ENCODE data around the gene SAPCD1.

The SAPCD1 gene

GRCh38 chr6:31794294-31794865 lies 31.9 kb downstream of the SAPCD1 start:
- ChIA-PET CTCF (interaction anchor here (1.7 kb wide), 1 partner anchor 13 kb away, joined by 5 read pairs; the partner anchor contains the start of gene LSM2), POLR2A (interaction anchor here (0.7 to 5.6 kb wide), 14 partner anchors 9 to 134 kb away, joined by 3 to 77 read pairs (median 8); partner anchors contain the start of genes C6orf47, DDAH2, HSPA1A and HSPA1B)
- peak; percentile 17 for DNase-seq (ENCODE audit: extremely low spot score)
- TF ChIP-seq BHLHE40 (IDR thresholded peaks at IDR 0.05; ENCODE audit: borderline replicate concordance), result no peak
- no peak for TF ChIP-seq CTBP1 (IDR thresholded peaks at IDR 0.05; ENCODE audit: borderline replicate concordance)
- no peak for TF ChIP-seq SUZ12 (IDR thresholded peaks at IDR 0.05)
- TF ChIP-seq ARNT (IDR thresholded peaks at IDR 0.05), result no peak
- no peak for TF ChIP-seq LEF1 (IDR thresholded peaks at IDR 0.05; ENCODE audit: borderline replicate concordance)
- no peak for TF ChIP-seq FOXA1 (IDR thresholded peaks at IDR 0.05)
- no peak for TF ChIP-seq SP1 (IDR thresholded peaks at IDR 0.05)
- TF ChIP-seq TARDBP (IDR thresholded peaks at IDR 0.05), result no peak
- no peak for TF ChIP-seq PKNOX1 (IDR thresholded peaks at IDR 0.05)
- TF ChIP-seq FOXM1 (IDR thresholded peaks at IDR 0.05; ENCODE audit: borderline replicate concordance), result no peak
- TF ChIP-seq ZNF384 (IDR thresholded peaks at IDR 0.05), result no peak
- TF ChIP-seq HDGF (IDR thresholded peaks at IDR 0.05; ENCODE audit: borderline replicate concordance), result no peak
- TF ChIP-seq FOXK2 (IDR thresholded peaks at IDR 0.05), result no peak
- TF ChIP-seq NFRKB (IDR thresholded peaks at IDR 0.05), result no peak
- no peak for TF ChIP-seq ELF4 (IDR thresholded peaks at IDR 0.05)
- no peak; the same call in 1 of the 2 replicates for TF ChIP-seq L3MBTL2 (conservative IDR thresholded peaks at IDR 0.05)

GRCh38 chr6:31794866-31795615 lies 32.6 kb downstream of the SAPCD1 start:
- ChIA-PET POLR2A (interaction anchor here (0.7 to 5.6 kb wide), 17 partner anchors 8 to 155 kb away, joined by 3 to 77 read pairs (median 5); partner anchors contain the start of genes C6orf47, DDAH2, GPANK1 and HSPA1A), CTCF (interaction anchor here (1.1 to 1.7 kb wide), 2 partner anchors 12 to 92 kb away, joined by 3 to 5 read pairs; partner anchors contain the start of genes ABHD16A and LSM2)
- peak; percentile 64 for DNase-seq (ENCODE audit: extremely low spot score)
- no peak for TF ChIP-seq SUZ12 (IDR thresholded peaks at IDR 0.05)
- no peak for TF ChIP-seq SP1 (IDR thresholded peaks at IDR 0.05)
- 0 out of 2 replicates have a peak, but pooled peaks have one; percentile 37 for TF ChIP-seq FOXM1 (IDR thresholded peaks at IDR 0.05; ENCODE audit: borderline replicate concordance)
- TF ChIP-seq ZNF384 (IDR thresholded peaks at IDR 0.05), result no peak
- peak; percentile 88 for TF ChIP-seq L3MBTL2 (conservative IDR thresholded peaks at IDR 0.05)
- TF ChIP-seq PKNOX1 (IDR thresholded peaks at IDR 0.05), result no peak

GRCh38 chr6:31795616-31796298 lies 33.3 kb downstream of the SAPCD1 start, which contains the start of gene VARS1:
Gene VARS1, minus strand, starts transcription at chr6:31795752. Its CDS starts 535 bp downstream, at chr6:31795217.
- POLR2A ChIA-PET, result interaction anchor here (0.9 to 5.6 kb wide), 26 partner anchors 7 to 155 kb away, joined by 3 to 77 read pairs (median 4); partner anchors contain the start of genes BAG6, C6orf47, DDAH2 and GPANK1
- DNase-seq (ENCODE audit: extremely low spot score), result peak; percentile 96
- CTCF ChIA-PET, result interaction anchor here (0.6 to 1.3 kb wide), 6 partner anchors 12 to 93 kb away, joined by 3 to 11 read pairs (median 4); partner anchors contain the start of genes ABHD16A and LSM2
- TF ChIP-seq HDGF (IDR thresholded peaks at IDR 0.05; ENCODE audit: borderline replicate concordance), result no peak
- peak; percentile 51; the same call in 1 of the 2 replicates for TF ChIP-seq L3MBTL2 (conservative IDR thresholded peaks at IDR 0.05)
- no peak for TF ChIP-seq FOXA1 (IDR thresholded peaks at IDR 0.05)
- peak; percentile 92; the same call in 1 of the 2 replicates for TF ChIP-seq ARNT (IDR thresholded peaks at IDR 0.05)
- peak; percentile 12; the same call in 1 of the 2 replicates for TF ChIP-seq ELF4 (IDR thresholded peaks at IDR 0.05)
- TF ChIP-seq LEF1 (IDR thresholded peaks at IDR 0.05; ENCODE audit: borderline replicate concordance), result peak; percentile 83
- TF ChIP-seq FOXM1 (IDR thresholded peaks at IDR 0.05; ENCODE audit: borderline replicate concordance), result peak; percentile 81
- no peak for TF ChIP-seq FOXK2 (IDR thresholded peaks at IDR 0.05)

DNA sequence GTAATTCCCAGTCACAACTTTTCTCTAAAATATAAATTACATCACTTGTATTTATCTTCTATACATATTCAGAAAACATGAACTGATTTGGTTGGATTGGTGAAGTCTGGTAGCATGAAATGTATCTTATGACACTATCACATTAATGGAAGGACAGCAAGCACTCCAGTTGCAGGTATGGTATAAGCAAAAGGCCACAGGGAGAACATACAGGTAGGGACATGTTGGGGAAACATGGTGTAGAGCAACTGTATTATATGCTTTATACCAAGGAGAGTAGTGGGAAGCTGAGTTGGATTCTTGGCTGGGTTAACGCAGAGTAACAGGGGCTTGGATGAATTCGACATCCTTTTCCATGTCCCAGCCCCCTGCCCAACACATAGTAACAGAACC lies 34.5 kb downstream of the SAPCD1 start:
- CTCF ChIA-PET, result interaction anchor here (0.6 to 1.2 kb wide), 2 partner anchors 13 to 28 kb away, joined by 3 read pairs; no protein-coding TSS in a partner anchor
- POLR2A ChIA-PET, result interaction anchor here (1.4 to 5.6 kb wide), 7 partner anchors 10 to 132 kb away, joined by 4 to 77 read pairs (median 11); partner anchors contain the start of genes GPANK1, HSPA1A, HSPA1L and LSM2
- TF ChIP-seq ARNT (IDR thresholded peaks at IDR 0.05) (no peak), FOXA1 (IDR thresholded peaks at IDR 0.05) (no peak)
- no peak for DNase-seq (ENCODE audit: extremely low spot score)

DNA sequence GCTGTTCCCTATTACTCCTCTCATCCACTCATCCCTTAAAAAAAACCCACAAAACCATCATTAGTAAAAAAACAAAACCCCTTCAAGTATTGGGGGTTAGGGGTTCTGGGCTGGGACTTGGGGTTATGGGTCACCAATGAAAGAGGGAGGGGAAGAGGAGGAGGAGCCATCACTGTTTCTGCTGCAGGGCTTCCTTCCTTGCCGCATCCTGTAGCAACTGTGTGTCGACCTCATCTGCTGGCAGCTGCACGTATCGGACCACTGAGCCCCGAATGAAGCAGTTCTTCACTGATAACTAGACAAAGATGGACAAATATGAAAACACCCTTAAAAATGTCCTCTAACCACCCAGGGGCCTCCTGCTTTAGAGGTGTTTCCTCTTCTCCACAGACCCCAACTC lies 35.1 kb downstream of the SAPCD1 start:
- ChIA-PET POLR2A (interaction anchor here (1.4 to 5.6 kb wide), 2 partner anchors 10 to 33 kb away, joined by 4 to 77 read pairs; partner anchors contain the start of gene LSM2), CTCF (no interaction called here)
- DNase-seq (ENCODE audit: extremely low spot score), result no peak
- TF ChIP-seq ARNT (IDR thresholded peaks at IDR 0.05), result no peak
- no peak for TF ChIP-seq BHLHE40 (IDR thresholded peaks at IDR 0.05; ENCODE audit: borderline replicate concordance)
- no peak for TF ChIP-seq FOXA1 (IDR thresholded peaks at IDR 0.05)
- TF ChIP-seq SUZ12 (IDR thresholded peaks at IDR 0.05), result no peak
- no peak for TF ChIP-seq PKNOX1 (IDR thresholded peaks at IDR 0.05)
- TF ChIP-seq FOXK2 (IDR thresholded peaks at IDR 0.05), result no peak
- no peak for TF ChIP-seq SP1 (IDR thresholded peaks at IDR 0.05)
- no peak for TF ChIP-seq L3MBTL2 (conservative IDR thresholded peaks at IDR 0.05)
- no peak for TF ChIP-seq FOXM1 (IDR thresholded peaks at IDR 0.05; ENCODE audit: borderline replicate concordance)
- TF ChIP-seq NFRKB (IDR thresholded peaks at IDR 0.05), result no peak
- TF ChIP-seq TARDBP (IDR thresholded peaks at IDR 0.05), result no peak
- no peak for TF ChIP-seq LEF1 (IDR thresholded peaks at IDR 0.05; ENCODE audit: borderline replicate concordance)
- TF ChIP-seq HDGF (IDR thresholded peaks at IDR 0.05; ENCODE audit: borderline replicate concordance), result no peak
- no peak for TF ChIP-seq CTBP1 (IDR thresholded peaks at IDR 0.05; ENCODE audit: borderline replicate concordance)
- TF ChIP-seq ZNF384 (IDR thresholded peaks at IDR 0.05), result no peak
- TF ChIP-seq ELF4 (IDR thresholded peaks at IDR 0.05), result no peak
